ENCODE measurements around the gene JAKMIP1.

JAKMIP1 gene

GRCh38 chr4:6095897-6096296 is 104.5 kb downstream of the JAKMIP1 start:
- TF ChIP-seq TCF12 (IDR thresholded peaks at IDR 0.05; ENCODE audit: low read depth) (no peak), MAX (IDR thresholded peaks at IDR 0.05) (no peak), EP300 (IDR thresholded peaks at IDR 0.05; ENCODE audit: borderline replicate concordance) (no peak), NFIC (IDR thresholded peaks at IDR 0.05) (no peak), TAF1 (IDR thresholded peaks at IDR 0.05; ENCODE audit: low read depth) (no peak), CREB1 (IDR thresholded peaks at IDR 0.05; ENCODE audit: low read depth) (no peak), RAD21 (IDR thresholded peaks at IDR 0.05; ENCODE audit: low read depth) (no peak), YY1 (IDR thresholded peaks at IDR 0.05; ENCODE audit: low read depth) (no peak), TEAD4 (IDR thresholded peaks at IDR 0.05) (no peak), FOXM1 (IDR thresholded peaks at IDR 0.05; ENCODE audit: borderline replicate concordance, low read depth) (no peak), EGR1 (IDR thresholded peaks at IDR 0.05) (no peak)
- TF ChIP-seq, protein P1, sequence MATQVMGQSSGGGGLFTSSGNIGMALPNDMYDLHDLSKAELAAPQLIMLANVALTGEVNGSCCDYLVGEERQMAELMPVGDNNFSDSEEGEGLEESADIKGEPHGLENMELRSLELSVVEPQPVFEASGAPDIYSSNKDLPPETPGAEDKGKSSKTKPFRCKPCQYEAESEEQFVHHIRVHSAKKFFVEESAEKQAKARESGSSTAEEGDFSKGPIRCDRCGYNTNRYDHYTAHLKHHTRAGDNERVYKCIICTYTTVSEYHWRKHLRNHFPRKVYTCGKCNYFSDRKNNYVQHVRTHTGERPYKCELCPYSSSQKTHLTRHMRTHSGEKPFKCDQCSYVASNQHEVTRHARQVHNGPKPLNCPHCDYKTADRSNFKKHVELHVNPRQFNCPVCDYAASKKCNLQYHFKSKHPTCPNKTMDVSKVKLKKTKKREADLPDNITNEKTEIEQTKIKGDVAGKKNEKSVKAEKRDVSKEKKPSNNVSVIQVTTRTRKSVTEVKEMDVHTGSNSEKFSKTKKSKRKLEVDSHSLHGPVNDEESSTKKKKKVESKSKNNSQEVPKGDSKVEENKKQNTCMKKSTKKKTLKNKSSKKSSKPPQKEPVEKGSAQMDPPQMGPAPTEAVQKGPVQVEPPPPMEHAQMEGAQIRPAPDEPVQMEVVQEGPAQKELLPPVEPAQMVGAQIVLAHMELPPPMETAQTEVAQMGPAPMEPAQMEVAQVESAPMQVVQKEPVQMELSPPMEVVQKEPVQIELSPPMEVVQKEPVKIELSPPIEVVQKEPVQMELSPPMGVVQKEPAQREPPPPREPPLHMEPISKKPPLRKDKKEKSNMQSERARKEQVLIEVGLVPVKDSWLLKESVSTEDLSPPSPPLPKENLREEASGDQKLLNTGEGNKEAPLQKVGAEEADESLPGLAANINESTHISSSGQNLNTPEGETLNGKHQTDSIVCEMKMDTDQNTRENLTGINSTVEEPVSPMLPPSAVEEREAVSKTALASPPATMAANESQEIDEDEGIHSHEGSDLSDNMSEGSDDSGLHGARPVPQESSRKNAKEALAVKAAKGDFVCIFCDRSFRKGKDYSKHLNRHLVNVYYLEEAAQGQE (IDR thresholded peaks at IDR 0.05; ENCODE audit: low read depth): no peak

GRCh38 chr4:6095023-6095752 is 105.2 kb downstream of the JAKMIP1 start:
- TF ChIP-seq USF1 (IDR thresholded peaks at IDR 0.05): no peak
- TF ChIP-seq ZBTB7A (IDR thresholded peaks at IDR 0.05; ENCODE audit: low read depth): no peak
- no peak for TF ChIP-seq MAX (IDR thresholded peaks at IDR 0.05)
- no peak for TF ChIP-seq TAF1 (IDR thresholded peaks at IDR 0.05; ENCODE audit: low read depth)
- no peak for TF ChIP-seq CEBPB (IDR thresholded peaks at IDR 0.05)
- TF ChIP-seq CREB1 (IDR thresholded peaks at IDR 0.05; ENCODE audit: low read depth): no peak
- TF ChIP-seq YY1 (IDR thresholded peaks at IDR 0.05; ENCODE audit: low read depth): no peak
- no peak for TF ChIP-seq TEAD4 (IDR thresholded peaks at IDR 0.05)
- TF ChIP-seq RAD21 (IDR thresholded peaks at IDR 0.05; ENCODE audit: low read depth): no peak
- TF ChIP-seq EP300 (IDR thresholded peaks at IDR 0.05; ENCODE audit: borderline replicate concordance): no peak
- TF ChIP-seq, protein P1 (IDR thresholded peaks at IDR 0.05; ENCODE audit: low read depth): no peak
- TF ChIP-seq FOXM1 (IDR thresholded peaks at IDR 0.05; ENCODE audit: borderline replicate concordance, low read depth): no peak

GRCh38 chr4:6093671-6094070 is 106.7 kb downstream of the JAKMIP1 start:
- no peak for TF ChIP-seq USF1 (IDR thresholded peaks at IDR 0.05)
- TF ChIP-seq CREB1 (IDR thresholded peaks at IDR 0.05; ENCODE audit: low read depth): no peak
- no peak for TF ChIP-seq FOXM1 (IDR thresholded peaks at IDR 0.05; ENCODE audit: borderline replicate concordance, low read depth)
- no peak for TF ChIP-seq TEAD4 (IDR thresholded peaks at IDR 0.05)
- TF ChIP-seq MAX (IDR thresholded peaks at IDR 0.05): no peak
- TF ChIP-seq TAF1 (IDR thresholded peaks at IDR 0.05; ENCODE audit: low read depth): no peak
- TF ChIP-seq, protein P1 (IDR thresholded peaks at IDR 0.05; ENCODE audit: low read depth): no peak
- TF ChIP-seq ZBTB7A (IDR thresholded peaks at IDR 0.05; ENCODE audit: low read depth): no peak
- TF ChIP-seq EP300 (IDR thresholded peaks at IDR 0.05; ENCODE audit: borderline replicate concordance): no peak
- no peak for TF ChIP-seq EGR1 (IDR thresholded peaks at IDR 0.05)
- no peak for TF ChIP-seq CEBPB (IDR thresholded peaks at IDR 0.05)
- TF ChIP-seq TCF12 (IDR thresholded peaks at IDR 0.05; ENCODE audit: low read depth): no peak
- TF ChIP-seq NFIC (IDR thresholded peaks at IDR 0.05): no peak
- no peak for TF ChIP-seq YY1 (IDR thresholded peaks at IDR 0.05; ENCODE audit: low read depth)

DNA sequence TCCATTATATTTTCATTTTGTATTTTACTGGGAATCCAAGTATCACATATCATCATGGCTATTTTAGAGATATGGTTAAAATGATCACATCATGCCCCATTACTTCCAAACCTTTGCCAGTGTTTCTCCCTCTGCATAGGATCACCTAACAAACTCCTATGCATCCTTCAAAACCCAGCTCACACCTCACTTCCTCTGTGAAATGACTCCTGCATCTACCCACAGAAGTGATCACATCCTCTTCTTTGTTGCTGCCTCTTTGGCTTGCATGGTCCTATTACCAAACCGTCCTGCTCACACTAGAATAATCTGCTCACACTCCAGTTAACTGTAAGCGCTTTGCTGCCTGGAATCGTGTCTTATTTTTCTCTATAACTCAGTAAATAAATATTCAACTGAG is 107.4 kb downstream of the JAKMIP1 start:
- TF ChIP-seq EGR1 (IDR thresholded peaks at IDR 0.05): no peak
- no peak for TF ChIP-seq TCF12 (IDR thresholded peaks at IDR 0.05; ENCODE audit: low read depth)
- TF ChIP-seq FOXM1 (IDR thresholded peaks at IDR 0.05; ENCODE audit: borderline replicate concordance, low read depth): no peak
- TF ChIP-seq, protein P1 (IDR thresholded peaks at IDR 0.05; ENCODE audit: low read depth): no peak
- TF ChIP-seq CEBPB (IDR thresholded peaks at IDR 0.05): no peak
- TF ChIP-seq RAD21 (IDR thresholded peaks at IDR 0.05; ENCODE audit: low read depth): no peak
- TF ChIP-seq ZBTB7A (IDR thresholded peaks at IDR 0.05; ENCODE audit: low read depth): no peak
